Esophagus muscularis mucosa (tissue), 4 donors: ENCODE measurements around the gene ANKRD35. TPM values are rescaled to one million over a fixed set of nuclear protein-coding genes. Genes with fewer than 3 reads are reported as not detected.

Experiments
- DNase-seq: peaks from one replicate; pipeline ENCODE4 v3.0.0-alpha.2; 2017; ENCODE audit errors: extremely low spot score
- H3K27ac ChIP-seq, 4 donors: fragments of 200-600 bp; sonication (generic); replicated peaks in 1 of 4; 1 replicate in 3 of 4; 2 replicates in 1 of 4; pipeline ENCODE4 v1.5.1; 2016 to 2019; ENCODE audit warnings: mild to moderate bottlenecking in 1 of 4
- H3K27me3 ChIP-seq, 4 donors: fragments of 200-600 bp; sonication (generic); one replicate each; pipeline versions ENCODE4 v1.5.1 to v1.6.0; 2016 to 2019
- H3K36me3 ChIP-seq, 4 donors: fragments of 200-600 bp; sonication (generic); one replicate each; pipeline ENCODE4 v1.5.1; 2016 to 2019
- H3K4me1 ChIP-seq, 4 donors: fragments of 200-600 bp; sonication (generic); one replicate each; pipeline ENCODE4 v1.5.1; 2016 to 2019
- H3K4me3 ChIP-seq, 4 donors: fragments of 200-600 bp; sonication (generic); 1 replicate in 2 of 4; 2 replicates in 2 of 4; pipeline ENCODE4 v1.5.1; 2016 to 2019; ENCODE audit warnings: mild to moderate bottlenecking in 4 of 4, moderate library complexity in 1 of 4
- H3K9me3 ChIP-seq, 4 donors: fragments of 200-600 bp; sonication (generic); 1 replicate in 3 of 4; 2 replicates in 1 of 4; pipeline ENCODE4 v1.5.1; 2016 to 2019
- CTCF ChIP-seq, 3 experiments: fragments of 200-600 bp in 2 of 3; fragments of 450-650 bp in 1 of 3; sonication (generic) in 2 of 3; IDR thresholded peaks; one replicate each; pipeline ENCODE4 v1.5.1; 2017 to 2019; ENCODE audit warnings: antibody characterized with exemption in 3 of 3, mild to moderate bottlenecking in 2 of 3, moderate library complexity in 1 of 3
- EP300 ChIP-seq: sonication (generic); formaldehyde crosslinking; IDR thresholded peaks from one replicate; pipeline ENCODE4 v1.6.1; 2017; ENCODE audit warnings: antibody characterized with exemption
- POLR2A ChIP-seq: fragments of 450-650 bp; IDR thresholded peaks from one replicate; pipeline ENCODE4 v1.6.1; 2017; ENCODE audit warnings: antibody characterized with exemption, moderate library complexity, mild to moderate bottlenecking, low read depth
- POLR2AphosphoS5 ChIP-seq, 2 donors: sonication (generic); formaldehyde crosslinking; IDR thresholded peaks; one replicate each; pipeline ENCODE4 v1.6.1; 2017; ENCODE audit warnings: antibody characterized with exemption in 2 of 2
- WGBS: methylation state at CpG from one replicate; pipeline ENCODE4 v1.1.5; 2018; 5-methylcytosine and 5-hydroxymethylcytosine counted together
- intact Hi-C: fragments of 100-400 bp; cut with DNase I; formaldehyde crosslinking; loops from one replicate; pipeline ENCODE4 v1.15.1; 2023
- total RNA-seq, 4 donors: library from RNA; depleted of rRNA; stranded (reverse); fragments of >200 nt; gene quantifications; one replicate each; pipeline versions ENCODE4 v1.1.0 to v1.2.1, GENCODE V29; 2016

The ANKRD35 gene
- total RNA-seq, 4 donors from 2014 or later: 4.0 to 11.1 (median 8.4) TPM

GRCh38 chr1:145886816-145887215, 1.1 kb upstream of the ANKRD35 start:
- WGBS: 70% methylated on average over 8 of the region's 8 CpGs

GRCh38 chr1:145886390-145886789, 724 bp upstream of the ANKRD35 start:
- peaks cover 20 to 26% (median 21%) of the 10 kb centered on the region in 4 donors for H3K4me1 ChIP-seq
- peak overlapping the region in 3 of 4 donors; percentile 28 to 48 (median 30) for H3K27ac ChIP-seq
- H3K9me3 ChIP-seq: no peaks in the 10 kb centered on the region
- 50% methylated on average over 11 of the region's 11 CpGs for WGBS
- DNase-seq: no peak
- H3K36me3 ChIP-seq: no peaks in the 10 kb centered on the region
- H3K27me3 ChIP-seq: no peaks in the 10 kb centered on the region
- intact Hi-C loops: no loop called here
- TF ChIP-seq CTCF (IDR thresholded peaks at IDR 0.05) (no peak), POLR2A (no peak), POLR2AphosphoS5 (IDR thresholded peaks at IDR 0.05) (no peak), EP300 (no peak)
- H3K4me3 ChIP-seq: peak overlapping the region; percentile 65 to 75 (median 68)

More at GRCh38 chr1:145886816-145887215, 1.1 kb upstream of the ANKRD35 start:
- Histone ChIP-seq H3K9me3 (no peaks in the 10 kb centered on the region), H3K4me1 (peaks cover 24 to 31% (median 25%) of the 10 kb centered on the region in 4 donors), H3K27me3 (no peaks in the 10 kb centered on the region), H3K36me3 (no peaks in the 10 kb centered on the region), H3K4me3 (peak overlapping the region in 1 of 4 donors; percentile 67), H3K27ac (peak overlapping the region in 1 of 4 donors; percentile 48)
- no peak for DNase-seq
- intact Hi-C loops: no loop called here
- TF ChIP-seq POLR2A (no peak), POLR2AphosphoS5 (IDR thresholded peaks at IDR 0.05) (no peak), EP300 (no peak), CTCF (IDR thresholded peaks at IDR 0.05) (no peak)

GRCh38 chr1:145884675-145885074, 991 bp downstream of the ANKRD35 start:
- DNase-seq: no peak
- intact Hi-C loops: no loop called here
- H3K9me3 ChIP-seq: no peaks in the 10 kb centered on the region
- H3K36me3 ChIP-seq: no peaks in the 10 kb centered on the region
- WGBS: 100% methylated on average over 1 of the region's 1 CpG
- TF ChIP-seq POLR2AphosphoS5 (IDR thresholded peaks at IDR 0.05) (no peak), EP300 (no peak), CTCF (IDR thresholded peaks at IDR 0.05) (no peak), POLR2A (no peak)
- H3K27ac ChIP-seq: no peak overlapping the region
- peaks cover 13 to 20% (median 15%) of the 10 kb centered on the region in 4 donors for H3K4me1 ChIP-seq
- no peak overlapping the region for H3K4me3 ChIP-seq
- no peaks in the 10 kb centered on the region for H3K27me3 ChIP-seq

GRCh38 chr1:145879775-145880174, 5.9 kb downstream of the ANKRD35 start:
- Histone ChIP-seq H3K27ac (no peak overlapping the region), H3K4me1 (peaks cover 0 to under 1% (median 0%) of the 10 kb centered on the region in 4 donors), H3K36me3 (no peaks in the 10 kb centered on the region), H3K27me3 (no peaks in the 10 kb centered on the region), H3K4me3 (no peak overlapping the region), H3K9me3 (no peaks in the 10 kb centered on the region)
- intact Hi-C loops: no loop called here
- no peak for DNase-seq
- TF ChIP-seq POLR2A (no peak), EP300 (no peak), POLR2AphosphoS5 (IDR thresholded peaks at IDR 0.05) (no peak), CTCF (IDR thresholded peaks at IDR 0.05) (no peak)
- 71% methylated on average over 5 of the region's 5 CpGs for WGBS

DNA sequence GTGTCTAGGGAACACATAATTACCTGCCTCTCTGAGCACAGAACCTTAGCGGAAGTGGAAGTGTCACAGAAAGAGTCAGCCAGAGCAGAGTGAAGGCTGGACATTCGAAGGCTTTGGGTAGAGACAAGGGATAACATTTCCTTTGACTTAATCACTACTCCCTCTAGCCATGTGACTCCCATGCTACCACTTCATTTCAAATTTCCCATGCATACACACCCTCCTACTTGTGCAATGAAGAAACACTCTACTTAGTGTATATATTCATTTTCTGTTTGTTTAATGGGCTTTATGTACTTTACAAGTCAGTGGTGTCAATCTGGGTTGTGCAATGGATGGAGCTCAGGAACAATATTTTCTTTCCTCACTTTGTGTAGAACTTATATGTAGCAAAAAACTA, 6.9 kb downstream of the ANKRD35 start:
- intact Hi-C loops: no loop called here
- Histone ChIP-seq H3K27ac (no peak overlapping the region), H3K4me3 (no peak overlapping the region), H3K4me1 (no peaks in the 10 kb centered on the region), H3K27me3 (no peaks in the 10 kb centered on the region), H3K36me3 (no peaks in the 10 kb centered on the region), H3K9me3 (no peaks in the 10 kb centered on the region)
- 96% methylated on average over 2 of the region's 2 CpGs for WGBS
- TF ChIP-seq POLR2A: no peak
- no peak for DNase-seq
